ENCODE measurements around the gene OR5K2. TPM values are rescaled to one million over a fixed set of nuclear protein-coding genes. Genes with fewer than 3 reads are reported as not detected.
A peak's percentile ranks its signal among the peaks of the same experiment; 100 is the strongest.

Gene OR5K2
- total RNA-seq, 1 donor: not detected

DNA sequence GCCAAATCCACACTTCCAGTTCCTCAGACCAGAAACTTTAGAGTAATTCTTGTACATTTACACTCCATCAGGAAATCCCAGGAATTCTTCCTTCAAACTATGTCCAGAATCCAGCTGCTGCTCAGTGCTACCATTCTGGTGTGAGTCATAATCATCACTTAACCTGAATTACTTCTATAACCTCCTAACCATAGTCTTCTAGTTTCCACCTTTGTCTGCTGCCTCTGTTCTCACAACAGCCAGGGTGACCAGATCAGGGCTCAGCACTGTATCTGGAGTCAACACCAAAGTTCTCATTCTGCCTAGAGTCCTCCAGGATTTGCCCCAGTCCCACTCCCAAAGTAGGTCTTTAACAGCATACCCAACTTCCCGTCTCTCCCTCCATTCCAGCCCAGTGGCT lies 21.9 kb downstream of the OR5K2 start:
- no peak overlapping the region for H3K4me3 ChIP-seq (ENCODE audit: low read depth, low read length)
- TF ChIP-seq, protein P1, sequence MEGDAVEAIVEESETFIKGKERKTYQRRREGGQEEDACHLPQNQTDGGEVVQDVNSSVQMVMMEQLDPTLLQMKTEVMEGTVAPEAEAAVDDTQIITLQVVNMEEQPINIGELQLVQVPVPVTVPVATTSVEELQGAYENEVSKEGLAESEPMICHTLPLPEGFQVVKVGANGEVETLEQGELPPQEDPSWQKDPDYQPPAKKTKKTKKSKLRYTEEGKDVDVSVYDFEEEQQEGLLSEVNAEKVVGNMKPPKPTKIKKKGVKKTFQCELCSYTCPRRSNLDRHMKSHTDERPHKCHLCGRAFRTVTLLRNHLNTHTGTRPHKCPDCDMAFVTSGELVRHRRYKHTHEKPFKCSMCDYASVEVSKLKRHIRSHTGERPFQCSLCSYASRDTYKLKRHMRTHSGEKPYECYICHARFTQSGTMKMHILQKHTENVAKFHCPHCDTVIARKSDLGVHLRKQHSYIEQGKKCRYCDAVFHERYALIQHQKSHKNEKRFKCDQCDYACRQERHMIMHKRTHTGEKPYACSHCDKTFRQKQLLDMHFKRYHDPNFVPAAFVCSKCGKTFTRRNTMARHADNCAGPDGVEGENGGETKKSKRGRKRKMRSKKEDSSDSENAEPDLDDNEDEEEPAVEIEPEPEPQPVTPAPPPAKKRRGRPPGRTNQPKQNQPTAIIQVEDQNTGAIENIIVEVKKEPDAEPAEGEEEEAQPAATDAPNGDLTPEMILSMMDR (IDR thresholded peaks at IDR 0.05; ENCODE audit: insufficient read depth, low read length): no peak
- DNase-seq (ENCODE audit: low read depth): peak; percentile 21

DNA sequence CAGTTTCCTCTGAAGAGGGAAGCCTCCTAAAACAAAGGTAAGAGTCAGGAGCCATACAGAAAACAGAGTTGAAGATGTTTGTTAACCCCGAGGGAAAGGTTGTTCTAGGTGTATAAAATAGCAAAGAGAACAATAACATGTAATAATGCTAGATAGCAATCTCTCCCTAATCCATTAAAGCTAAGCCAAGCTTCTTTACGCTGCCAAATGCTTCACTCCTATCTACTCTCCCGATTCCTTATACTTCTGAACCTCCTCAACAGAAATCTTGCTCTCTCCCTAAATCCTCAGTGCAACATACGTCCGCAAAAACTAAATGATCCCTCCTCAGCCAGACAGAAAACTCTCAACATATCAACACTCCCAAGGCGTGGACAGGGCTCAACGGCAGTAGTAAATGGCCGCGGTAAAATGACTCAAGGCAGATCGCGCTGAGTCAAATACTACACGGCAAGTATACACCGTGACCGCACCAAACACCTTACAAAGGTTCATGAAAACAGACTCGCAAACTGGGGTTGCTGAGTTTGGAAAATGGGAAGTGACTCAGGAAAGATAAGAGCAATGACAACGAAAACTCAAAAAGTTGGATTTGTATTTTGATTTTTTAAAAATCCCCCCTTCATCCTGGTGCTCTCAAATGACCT lies 24.5 kb downstream of the OR5K2 start:
- TF ChIP-seq, protein P1 (IDR thresholded peaks at IDR 0.05; ENCODE audit: insufficient read depth, low read length): no peak

DNA sequence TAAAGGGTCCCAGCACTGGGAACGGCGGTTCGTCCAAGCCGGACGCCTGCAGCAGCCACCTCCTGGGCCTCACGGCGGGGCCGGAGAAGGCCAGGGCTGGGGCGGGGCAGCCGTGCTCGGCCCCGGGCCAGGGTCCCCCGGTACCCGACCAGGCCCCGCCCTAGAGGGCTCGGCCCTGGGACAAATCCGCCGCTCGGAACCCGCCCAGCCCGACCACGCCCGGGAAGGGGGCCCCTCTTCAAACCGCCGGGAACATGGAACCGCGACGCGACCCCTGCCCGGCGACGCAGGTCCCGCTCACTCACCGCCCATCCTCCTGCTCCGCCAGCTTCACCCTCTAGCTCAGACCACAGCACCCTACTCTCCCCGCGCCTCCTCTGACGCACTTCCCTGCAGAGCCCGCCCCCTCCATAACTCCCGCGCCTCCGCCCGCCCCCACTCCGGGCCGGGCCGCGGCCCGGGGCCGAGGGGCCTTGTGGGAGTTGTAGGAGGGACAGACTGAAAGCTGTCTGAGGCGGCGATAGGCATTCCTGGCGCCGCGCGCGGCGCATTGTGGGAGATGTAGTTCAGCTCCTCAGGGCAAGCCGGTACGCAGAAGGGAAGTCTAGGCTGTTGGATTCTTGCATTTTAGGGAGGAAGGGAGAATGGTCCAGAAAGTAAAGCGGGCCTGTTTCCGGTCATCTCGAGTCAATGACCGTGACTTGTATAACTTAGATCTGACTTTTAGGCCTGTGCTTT lies 25.2 kb downstream of the OR5K2 start, which contains the start of gene CLDND1:
Gene CLDND1, minus strand, starts transcription at position 359 of the 738 bp plus-strand sequence. CDS start 1,478 bp downstream, outside the sequence.
- TF ChIP-seq, protein P1 (IDR thresholded peaks at IDR 0.05; ENCODE audit: insufficient read depth, low read length): no peak
- H3K4me3 ChIP-seq (ENCODE audit: low read depth, low read length): peak within 1 kb of the TSS; percentile 81
- DNase-seq (ENCODE audit: low read depth): peak; percentile 95

More for the DNA sequence above, 24.5 kb downstream of the OR5K2 start:
- peak overlapping the region; percentile 81 for H3K4me3 ChIP-seq (ENCODE audit: low read depth, low read length)
- peak; percentile 62 for DNase-seq (ENCODE audit: low read depth)

DNA sequence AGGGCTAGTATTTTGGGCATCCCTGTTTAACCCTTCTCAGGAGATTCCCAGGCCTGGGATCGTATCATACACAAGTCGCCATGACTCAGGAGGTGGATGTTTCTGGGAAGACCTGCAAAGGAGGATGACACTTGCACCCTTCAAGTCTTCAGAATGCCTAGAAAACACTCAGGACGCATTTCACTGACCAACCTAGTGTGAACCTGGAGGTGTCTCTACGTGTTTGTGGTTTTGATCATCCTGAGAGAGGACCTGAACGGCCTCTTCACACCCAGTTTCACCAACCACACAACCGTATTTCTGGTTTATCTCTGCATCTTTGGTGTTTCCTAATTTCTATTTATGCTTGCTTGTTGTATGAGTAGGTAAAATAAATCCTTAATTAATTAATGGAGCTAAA lies 28.0 kb downstream of the OR5K2 start:
- no peak overlapping the region for H3K4me3 ChIP-seq (ENCODE audit: low read depth, low read length)
- TF ChIP-seq, protein P1 (IDR thresholded peaks at IDR 0.05; ENCODE audit: insufficient read depth, low read length): no peak
- no peak for DNase-seq (ENCODE audit: low read depth)

DNA sequence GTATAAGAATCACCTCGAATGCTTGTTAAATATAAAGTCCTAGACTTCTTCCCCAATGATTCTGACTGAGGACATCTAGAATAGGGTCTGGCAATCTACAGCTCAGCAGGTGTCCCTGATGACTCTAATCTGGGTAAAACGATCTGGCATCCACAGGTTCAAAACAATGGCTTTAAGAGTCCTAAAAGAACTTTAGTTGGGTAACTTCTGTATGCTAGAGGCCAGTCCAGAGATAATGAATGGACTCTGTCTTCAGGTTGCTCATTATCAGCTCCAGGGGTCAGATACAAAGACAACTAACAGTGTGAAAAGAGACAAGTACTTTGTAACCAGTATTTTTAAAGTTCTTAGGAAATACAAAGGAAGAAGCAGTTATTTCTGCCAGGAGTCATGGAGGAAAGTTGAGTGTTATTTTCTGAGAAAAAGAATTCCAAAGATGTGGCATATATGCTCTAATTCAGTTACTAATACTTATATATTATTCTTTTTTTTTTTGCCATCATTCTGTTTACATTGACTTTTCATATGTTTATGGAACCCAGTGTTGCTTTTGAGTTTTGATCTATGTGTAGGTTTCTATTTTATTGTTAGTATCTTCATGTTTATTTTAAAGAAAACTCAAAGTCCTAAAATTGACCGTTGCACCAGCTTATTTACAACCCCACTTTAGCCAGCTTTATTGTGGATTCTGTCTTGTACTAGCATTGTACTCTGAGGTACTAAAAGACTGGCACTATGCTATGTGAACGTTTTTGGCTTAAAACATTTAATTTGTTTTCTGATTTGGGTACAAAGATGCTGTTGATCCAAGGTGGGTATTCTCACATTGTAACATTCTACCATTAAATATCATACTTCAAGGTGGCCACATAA lies 31.2 kb downstream of the OR5K2 start:
- H3K4me3 ChIP-seq (ENCODE audit: low read depth, low read length): no peak overlapping the region
- TF ChIP-seq, protein P1 (IDR thresholded peaks at IDR 0.05; ENCODE audit: insufficient read depth, low read length): no peak
- DNase-seq (ENCODE audit: low read depth): no peak

DNA sequence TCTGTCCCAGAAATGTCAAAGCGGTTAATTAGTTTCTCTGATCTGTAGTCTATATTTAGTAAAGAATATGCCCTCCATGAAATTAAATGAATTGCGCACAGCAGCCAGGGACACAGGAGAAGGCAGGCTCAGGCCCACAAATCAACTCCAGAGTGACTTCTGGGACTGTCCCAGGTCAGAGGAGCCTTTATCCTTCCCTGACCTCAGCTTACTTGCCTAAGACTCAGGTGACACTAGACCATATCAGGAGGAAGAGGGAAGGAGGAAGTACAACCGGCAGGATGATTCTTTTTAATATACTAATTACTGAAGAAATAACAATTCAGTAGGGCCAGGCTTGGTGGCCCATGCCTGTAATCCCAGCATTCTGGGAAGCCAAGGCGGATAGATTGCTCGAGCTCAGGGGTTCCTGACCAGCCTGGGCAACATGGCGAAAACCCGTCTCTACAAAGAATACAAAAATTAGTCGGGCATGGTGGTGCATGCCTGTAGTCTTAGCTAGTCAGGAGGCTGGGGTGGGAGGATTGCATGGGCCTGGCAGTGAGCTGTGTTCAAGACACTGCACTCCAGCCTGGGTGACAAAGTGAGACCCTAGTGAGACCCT lies 32.5 kb downstream of the OR5K2 start:
- H3K4me3 ChIP-seq (ENCODE audit: low read depth, low read length): no peak overlapping the region
- TF ChIP-seq, protein P1 (IDR thresholded peaks at IDR 0.05; ENCODE audit: insufficient read depth, low read length): no peak
- DNase-seq (ENCODE audit: low read depth): no peak
